HepG2 (cell line): ENCODE results near the gene BAIAP3. TPM values are rescaled to one million over a fixed set of nuclear protein-coding genes. Genes with fewer than 3 reads are reported as not detected.

Experiments
- AFF4 ChIP-seq: sonication (generic); formaldehyde crosslinking; IDR thresholded peaks from 2 replicates; pipeline ENCODE4 v1.4.0; 2020; ENCODE audit warnings: missing genetic modification reagents
- CCAR2 ChIP-seq: fragments of 200-400 bp; formaldehyde crosslinking; optimal IDR thresholded peaks from 2 replicates; pipeline ENCODE3; 2018; ENCODE audit warnings: low read depth, mild to moderate bottlenecking, low read length, moderate library complexity
- GFI1 ChIP-seq: sonication (generic); formaldehyde crosslinking; IDR thresholded peaks from 2 replicates; pipeline ENCODE4 v1.5.0; 2020; ENCODE audit warnings: missing genetic modification reagents, mild to moderate bottlenecking, borderline replicate concordance
- JARID2 ChIP-seq: sonication (generic); formaldehyde crosslinking; IDR thresholded peaks from 2 replicates; pipeline ENCODE4 v1.8.1; 2023; ENCODE audit warnings: missing genetic modification reagents, inconsistent platforms; ENCODE audit not compliant: insufficient replicate concordance
- RNF2 ChIP-seq: fragments of 450-650 bp; conservative IDR thresholded peaks from 2 replicates; pipeline ENCODE4 v1.6.1; 2016; ENCODE audit warnings: low read depth
- SAP130 ChIP-seq: IDR thresholded peaks from 2 replicates; pipeline ENCODE4 v1.6.1; 2016; ENCODE audit warnings: low read depth
- SCMH1 ChIP-seq: sonication (generic); formaldehyde crosslinking; IDR thresholded peaks from 2 replicates; pipeline ENCODE4 v1.9.0; 2021; ENCODE audit warnings: missing genetic modification reagents, mild to moderate bottlenecking, borderline replicate concordance
- TERF1 ChIP-seq: sonication (generic); formaldehyde crosslinking; IDR thresholded peaks from 2 replicates; pipeline ENCODE4 v1.8.0; 2022; ENCODE audit warnings: mild to moderate bottlenecking, missing genetic modification reagents, moderate library complexity
- TFDP1 ChIP-seq: IDR thresholded peaks from 2 replicates; pipeline ENCODE4 v1.6.1; 2016; ENCODE audit warnings: missing compliant biosample characterization, missing genetic modification reagents, borderline replicate concordance
- ZNF138 ChIP-seq: sonication (generic); formaldehyde crosslinking; IDR thresholded peaks from 2 replicates; pipeline ENCODE4 v1.5.0; 2020; ENCODE audit warnings: mild to moderate bottlenecking, low read depth, missing genetic modification reagents
- ZNF205 ChIP-seq: IDR thresholded peaks from 2 replicates; pipeline ENCODE4 v1.6.1; 2018; ENCODE audit warnings: missing biosample characterization, missing genetic modification reagents
- ZNF710 ChIP-seq: sonication (generic); formaldehyde crosslinking; IDR thresholded peaks from 2 replicates; pipeline ENCODE4 v1.5.0; 2020; ENCODE audit warnings: mild to moderate bottlenecking, missing genetic modification reagents, borderline replicate concordance
- ZNF770 ChIP-seq: sonication (generic); formaldehyde crosslinking; IDR thresholded peaks from 2 replicates; pipeline ENCODE4 v1.5.0; 2020; ENCODE audit warnings: mild to moderate bottlenecking, missing genetic modification reagents
- ZNF776 ChIP-seq: sonication (generic); formaldehyde crosslinking; IDR thresholded peaks from 2 replicates; pipeline ENCODE4 v1.4.0; 2020; ENCODE audit warnings: mild to moderate bottlenecking, missing genetic modification reagents
- ZSCAN29 ChIP-seq: sonication (generic); formaldehyde crosslinking; conservative IDR thresholded peaks from 2 replicates; pipeline ENCODE4 v1.4.0; 2020; ENCODE audit warnings: mild to moderate bottlenecking, missing genetic modification reagents
- polyA plus RNA-seq, 8 experiments: library from polyadenylated mRNA; depleted of rRNA in 3 of 8; stranded (reverse) in 7 of 8; unstranded in 1 of 8; fragments of >200 nt; fragmentation: Illumina TruSeq in 4 of 8; extraction: Trizol in 4 of 8; gene quantifications; 2 replicates each; pipeline versions ENCODE4 v1.2.1 to v1.2.3, GENCODE V29; 2011 to 2016; ENCODE audit warnings: low read depth in 4 of 8, missing spikeins in 1 of 8, mixed read lengths in 1 of 8; ENCODE audit not compliant: insufficient read depth in 1 of 8
- total RNA-seq, 5 experiments: library from RNA; depleted of rRNA; stranded (reverse); fragments of >200 nt; fragmentation: Illumina TruSeq; extraction: Trizol; gene quantifications; 2 replicates each; pipeline ENCODE4 v1.2.3, GENCODE V29; 2016; ENCODE audit warnings: low read depth in 1 of 5

Gene BAIAP3
- total and polyA plus RNA-seq, 2 of the 13 experiments (the other 11 are each of a cell fraction or from before 2014, with no cell fraction given): 3.2 to 5.7 TPM

GRCh38 chr16:1308977-1309885 lies 24.2 kb upstream of the BAIAP3 start, which contains the start of gene UBE2I (continued):
- TF ChIP-seq SCMH1 (no peak), ZSCAN29 (CRISPR knock-in tag) (0 out of 2 replicates have a peak, but pooled peaks have one; percentile 27), SAP130 (peak; percentile 46), ZNF138 (CRISPR knock-in tag) (peak; percentile 42; the same call in 1 of the 2 replicates), ZNF776 (CRISPR knock-in tag) (no peak), JARID2 (CRISPR knock-in tag) (no peak), ZNF205 (peak; percentile 78), GFI1 (CRISPR knock-in tag) (peak; percentile 56; the same call in 1 of the 2 replicates), CCAR2 (no peak), AFF4 (CRISPR knock-in tag) (peak; percentile 51; the same call in 1 of the 2 replicates), ZNF710 (CRISPR knock-in tag) (no peak), TERF1 (no peak), RNF2 (0 out of 2 replicates have a peak, but pooled peaks have one; percentile 59), ZNF770 (no peak), TFDP1 (CRISPR knock-in tag) (no peak)
